ENCODE data around the gene METAP1.
"Not testable (repeated sequence)": the region's sequence is repeated elsewhere in the genome, so short reads cannot be mapped to it uniquely, and the experiment has no call there.

Gene METAP1

DNA sequence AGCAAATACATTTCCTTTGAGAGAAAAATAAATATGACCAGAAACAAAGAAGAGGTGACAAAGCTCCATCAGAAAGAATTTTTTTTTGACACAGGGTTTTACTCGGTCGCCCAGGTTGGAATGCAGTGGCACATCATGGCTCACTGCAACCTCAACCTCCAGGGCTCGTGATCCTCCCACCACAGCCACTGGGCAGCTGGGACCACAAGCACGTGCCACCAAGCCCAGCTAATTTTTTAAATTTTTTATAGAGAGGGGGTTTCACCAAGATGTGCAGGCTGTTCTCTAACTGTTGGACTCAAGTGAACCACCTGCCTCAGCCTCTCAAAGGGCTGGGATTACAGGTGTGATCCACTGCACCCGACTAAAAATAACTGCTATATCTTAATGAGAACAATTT is 82.8 kb downstream of the METAP1 start:
- H3K27me3 ChIP-seq (ENCODE audit: insufficient read depth, low read length) = no peaks in the 10 kb centered on the region

DNA sequence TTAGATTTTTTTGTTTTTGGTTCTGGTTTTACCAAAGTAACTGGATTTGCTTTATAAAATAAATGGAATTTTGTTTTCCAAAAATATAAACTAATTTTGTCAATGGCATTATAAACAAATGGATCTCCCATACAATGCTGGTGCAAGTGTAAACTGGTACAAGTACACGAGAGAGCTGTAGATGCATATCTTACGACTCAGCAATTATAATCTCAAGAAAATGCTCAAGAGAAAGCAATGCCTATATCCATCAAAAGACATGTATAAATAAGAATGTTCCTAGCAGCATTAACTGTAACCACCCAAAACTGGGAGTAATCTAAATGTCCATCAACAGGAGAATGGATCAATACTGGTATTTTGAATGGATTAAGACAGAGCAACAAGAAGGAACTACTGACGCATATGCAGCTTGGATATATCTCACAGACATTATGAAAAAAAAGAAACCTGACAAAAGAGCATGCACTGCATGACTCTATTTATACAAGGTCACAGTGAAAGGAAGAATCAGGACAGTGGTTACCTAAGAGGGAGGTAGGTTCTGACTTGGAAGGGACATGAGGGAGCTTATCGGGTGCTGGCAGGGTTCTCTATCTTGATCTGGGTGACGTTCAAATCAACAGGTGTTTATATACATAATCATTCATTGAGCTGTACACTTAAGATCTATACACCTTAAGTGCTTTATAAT is 83.6 kb downstream of the METAP1 start:
- H2BK120ac ChIP-seq (ENCODE audit: insufficient read depth, low read length, poor library complexity) = no peak overlapping the region
- no peak overlapping the region for H3K23ac ChIP-seq (ENCODE audit: low read length)
- no peak overlapping the region for H4K91ac ChIP-seq (ENCODE audit: low read depth, low read length)
- H2AK5ac ChIP-seq (ENCODE audit: low read length) = no peak overlapping the region
- H3K9ac ChIP-seq (ENCODE audit: low read length) = no peak overlapping the region
- peaks cover 0 to 1% of the 10 kb centered on the region in 2 experiments for H3K4me1 ChIP-seq (ENCODE audit: control insufficient read depth in 1 of 2, insufficient read depth in 2 of 2, low read length in 2 of 2)
- H3K36me3 ChIP-seq (ENCODE audit: control insufficient read depth in 1 of 2, insufficient read depth in 2 of 2, low read length in 2 of 2) = peaks cover 20 to 53% of the 10 kb centered on the region in 2 experiments
- no peak overlapping the region for H3K4me2 ChIP-seq (ENCODE audit: low read length)
- no CpG with 5 or more reads among the region's 5 CpGs for WGBS (ENCODE audit: extremely low coverage, insufficient coverage, insufficient read length)
- H2AFZ ChIP-seq (ENCODE audit: insufficient read depth, low read length, poor library complexity) = no peak overlapping the region
- H4K12ac ChIP-seq (ENCODE audit: low read depth, low read length) = no peak overlapping the region
- H3K27ac ChIP-seq (ENCODE audit: low read depth, low read length) = no peak overlapping the region
- no peak overlapping the region for H2BK5ac ChIP-seq (ENCODE audit: low read depth, low read length, poor library complexity)
- no peak overlapping the region for H3K14ac ChIP-seq (ENCODE audit: low read length)
- DNase-seq = no peak
- no peaks in the 10 kb centered on the region for H3K79me2 ChIP-seq (ENCODE audit: control insufficient read depth, insufficient read depth, low read length, poor library complexity)
- H2BK12ac ChIP-seq (ENCODE audit: low read length) = no peak overlapping the region
- H3K27me3 ChIP-seq (ENCODE audit: insufficient read depth, low read length) = no peaks in the 10 kb centered on the region
- H4K8ac ChIP-seq (ENCODE audit: low read depth, low read length) = no peak overlapping the region
- H3K4ac ChIP-seq (ENCODE audit: low read depth, low read length) = no peak overlapping the region
- no peaks in the 10 kb centered on the region for H3K9me3 ChIP-seq (ENCODE audit: insufficient read depth, low read depth, low read length)
- H3K4me3 ChIP-seq (ENCODE audit: low read depth, low read length) = no peak overlapping the region
- no peaks in the 10 kb centered on the region for H3K79me1 ChIP-seq (ENCODE audit: low read length)
- H3K18ac ChIP-seq (ENCODE audit: low read length) = no peak overlapping the region

More for the DNA sequence above, 82.8 kb downstream of the METAP1 start:
- Histone ChIP-seq H2AK5ac (ENCODE audit: low read length) (no peak overlapping the region), H3K4me1 (ENCODE audit: control insufficient read depth in 1 of 2, insufficient read depth in 2 of 2, low read length in 2 of 2) (no peaks in the 10 kb centered on the region), H3K79me1 (ENCODE audit: low read length) (no peaks in the 10 kb centered on the region), H3K18ac (ENCODE audit: low read length) (no peak overlapping the region), H3K14ac (ENCODE audit: low read length) (no peak overlapping the region), H3K36me3 (ENCODE audit: control insufficient read depth in 1 of 2, insufficient read depth in 2 of 2, low read length in 2 of 2) (peaks cover 18 to 51% of the 10 kb centered on the region in 2 experiments), H3K4ac (ENCODE audit: low read depth, low read length) (no peak overlapping the region), H3K27ac (ENCODE audit: low read depth, low read length) (no peak overlapping the region), H3K4me2 (ENCODE audit: low read length) (no peak overlapping the region), H2BK5ac (ENCODE audit: low read depth, low read length, poor library complexity) (no peak overlapping the region), H3K23ac (ENCODE audit: low read length) (no peak overlapping the region), H2BK120ac (ENCODE audit: insufficient read depth, low read length, poor library complexity) (no peak overlapping the region), H3K4me3 (ENCODE audit: low read depth, low read length) (no peak overlapping the region), H2BK12ac (ENCODE audit: low read length) (no peak overlapping the region), H3K9me3 (ENCODE audit: insufficient read depth, low read depth, low read length) (no peaks in the 10 kb centered on the region), H3K9ac (ENCODE audit: low read length) (no peak overlapping the region), H4K8ac (ENCODE audit: low read depth, low read length) (no peak overlapping the region), H2AFZ (ENCODE audit: insufficient read depth, low read length, poor library complexity) (no peak overlapping the region), H4K12ac (ENCODE audit: low read depth, low read length) (no peak overlapping the region), H4K91ac (ENCODE audit: low read depth, low read length) (no peak overlapping the region), H3K79me2 (ENCODE audit: control insufficient read depth, insufficient read depth, low read length, poor library complexity) (no peaks in the 10 kb centered on the region)
- no peak for DNase-seq
- WGBS (ENCODE audit: extremely low coverage, insufficient coverage, insufficient read length) = no CpG with 5 or more reads among the region's 5 CpGs

- Histone ChIP-seq H3K27ac (ENCODE audit: low read depth, low read length) (no peak overlapping the region), H3K4me1 (ENCODE audit: control insufficient read depth in 1 of 2, insufficient read depth in 2 of 2, low read length in 2 of 2) (peaks cover 0 to 3% of the 10 kb centered on the region in 2 experiments), H3K4me3 (ENCODE audit: low read depth, low read length) (no peak overlapping the region), H3K23ac (ENCODE audit: low read length) (no peak overlapping the region), H2BK120ac (ENCODE audit: insufficient read depth, low read length, poor library complexity) (no peak overlapping the region), H3K14ac (ENCODE audit: low read length) (no peak overlapping the region), H4K8ac (ENCODE audit: low read depth, low read length) (no peak overlapping the region), H3K79me1 (ENCODE audit: low read length) (no peaks in the 10 kb centered on the region), H4K12ac (ENCODE audit: low read depth, low read length) (no peak overlapping the region), H2BK12ac (ENCODE audit: low read length) (no peak overlapping the region), H3K18ac (ENCODE audit: low read length) (no peak overlapping the region), H3K27me3 (ENCODE audit: insufficient read depth, low read length) (no peaks in the 10 kb centered on the region), H3K9me3 (ENCODE audit: insufficient read depth, low read depth, low read length) (no peaks in the 10 kb centered on the region), H3K4me2 (ENCODE audit: low read length) (no peak overlapping the region), H4K91ac (ENCODE audit: low read depth, low read length) (no peak overlapping the region), H2AFZ (ENCODE audit: insufficient read depth, low read length, poor library complexity) (no peak overlapping the region), H3K79me2 (ENCODE audit: control insufficient read depth, insufficient read depth, low read length, poor library complexity) (no peaks in the 10 kb centered on the region), H3K9ac (ENCODE audit: low read length) (no peak overlapping the region), H2BK5ac (ENCODE audit: low read depth, low read length, poor library complexity) (no peak overlapping the region), H3K4ac (ENCODE audit: low read depth, low read length) (no peak overlapping the region), H3K36me3 (ENCODE audit: control insufficient read depth in 1 of 2, insufficient read depth in 2 of 2, low read length in 2 of 2) (peaks cover 19 to 51% of the 10 kb centered on the region in 2 experiments), H2AK5ac (ENCODE audit: low read length) (no peak overlapping the region)
- DNase-seq = no peak
- WGBS (ENCODE audit: extremely low coverage, insufficient coverage, insufficient read length) = no CpG with 5 or more reads among the region's 5 CpGs
Measured at GRCh38 chr4:99079625-99080295, 84.2 kb downstream of the METAP1 start.

GRCh38 chr4:99080869-99081268 is 85.3 kb downstream of the METAP1 start:
- WGBS (ENCODE audit: extremely low coverage, insufficient coverage, insufficient read length) = no CpG with 5 or more reads among the region's 6 CpGs
- H3K4me1 ChIP-seq (ENCODE audit: control insufficient read depth in 1 of 2, insufficient read depth in 2 of 2, low read length in 2 of 2) = not testable (repeated sequence)

More at GRCh38 chr4:99080869-99081268, 85.3 kb downstream of the METAP1 start:
- H3K27me3 ChIP-seq (ENCODE audit: insufficient read depth, low read length); H4K12ac ChIP-seq (ENCODE audit: low read depth, low read length); H2AK5ac ChIP-seq (ENCODE audit: low read length); H3K4me2 ChIP-seq (ENCODE audit: low read length); H3K4ac ChIP-seq (ENCODE audit: low read depth, low read length); DNase-seq; H2AFZ ChIP-seq (ENCODE audit: insufficient read depth, low read length, poor library complexity); H2BK12ac ChIP-seq (ENCODE audit: low read length); H4K8ac ChIP-seq (ENCODE audit: low read depth, low read length); H2BK5ac ChIP-seq (ENCODE audit: low read depth, low read length, poor library complexity); H3K14ac ChIP-seq (ENCODE audit: low read length); H3K79me2 ChIP-seq (ENCODE audit: control insufficient read depth, insufficient read depth, low read length, poor library complexity); H3K18ac ChIP-seq (ENCODE audit: low read length); H4K91ac ChIP-seq (ENCODE audit: low read depth, low read length); H3K27ac ChIP-seq (ENCODE audit: low read depth, low read length); H3K23ac ChIP-seq (ENCODE audit: low read length); H3K9ac ChIP-seq (ENCODE audit: low read length); H3K79me1 ChIP-seq (ENCODE audit: low read length); H2BK120ac ChIP-seq (ENCODE audit: insufficient read depth, low read length, poor library complexity); H3K4me3 ChIP-seq (ENCODE audit: low read depth, low read length); H3K9me3 ChIP-seq (ENCODE audit: insufficient read depth, low read depth, low read length): not testable (repeated sequence)
- H3K36me3 ChIP-seq (ENCODE audit: control insufficient read depth in 1 of 2, insufficient read depth in 2 of 2, low read length in 2 of 2) = peaks cover 18 to 46% of the 10 kb centered on the region in 2 experiments
